T47D (cell line): ENCODE measurements around the gene MTHFS.
"Not testable (repeated sequence)": the region's sequence is repeated elsewhere in the genome, so short reads cannot be mapped to it uniquely, and the experiment has no call there.

Experiments used
- DNase-seq, 2 experiments: peaks; one replicate each; pipeline versions ENCODE4 v3.0.0 to v3.0.0-alpha.2; 2011 to 2012; ENCODE audit warnings: low read depth in 1 of 2, low spot score in 1 of 2
- JUND ChIP-seq: IDR thresholded peaks from 2 replicates; pipeline ENCODE4 v1.6.1; 2012; ENCODE audit warnings: low read depth
- in situ Hi-C: cut with HindIII; loops from 2 replicates; pipeline ENCODE4 v1.10.0; 2016; ENCODE audit warnings: low sequenced_read_pairs, low pct_unique_long_range_greater_than_20kb

The MTHFS gene

DNA sequence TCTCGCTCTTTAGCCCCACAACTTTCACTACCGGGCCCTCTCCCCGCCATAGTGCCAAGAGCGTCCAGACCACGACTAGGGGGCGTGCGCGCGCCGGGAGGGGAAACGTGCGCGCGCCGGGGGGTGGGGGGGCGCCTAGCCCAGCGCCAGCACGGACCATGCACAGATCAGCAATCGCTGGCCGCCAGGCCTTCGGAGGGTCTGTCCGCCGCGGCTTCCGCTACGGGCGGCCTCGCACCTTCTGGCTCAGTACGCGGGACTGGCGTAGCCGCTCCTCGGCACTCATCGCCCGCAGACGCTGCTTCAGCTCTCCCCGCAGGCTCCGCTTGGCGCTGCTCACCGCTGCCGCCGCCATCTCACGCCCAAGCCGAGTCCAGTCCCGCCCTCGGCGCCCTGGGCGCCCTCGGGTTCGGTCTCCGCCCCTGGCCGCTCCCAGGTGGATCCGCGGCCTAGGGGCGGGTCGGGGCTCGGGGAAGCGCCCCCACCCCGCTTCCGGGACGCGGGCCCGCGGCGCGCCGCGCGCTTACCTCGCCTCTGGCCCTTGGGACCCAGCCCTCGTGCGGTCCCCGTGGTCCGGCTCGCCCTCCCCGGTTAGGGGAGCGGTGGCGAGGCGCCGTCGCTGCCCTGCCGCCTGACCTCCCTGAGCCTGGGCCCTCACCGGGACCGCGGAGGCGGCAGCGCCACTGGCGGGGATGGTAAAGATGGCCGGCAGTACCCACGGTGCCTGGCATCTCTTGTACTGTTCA is at the start of gene MTHFS:
MTHFS (minus strand) TSS at position 381 of the 746 bp plus-strand sequence; CDS start at position 355, 26 bp downstream.
- in situ Hi-C loops = no loop called here
- no peak for TF ChIP-seq JUND
- peak; percentile 34 to 90 for DNase-seq

DNA sequence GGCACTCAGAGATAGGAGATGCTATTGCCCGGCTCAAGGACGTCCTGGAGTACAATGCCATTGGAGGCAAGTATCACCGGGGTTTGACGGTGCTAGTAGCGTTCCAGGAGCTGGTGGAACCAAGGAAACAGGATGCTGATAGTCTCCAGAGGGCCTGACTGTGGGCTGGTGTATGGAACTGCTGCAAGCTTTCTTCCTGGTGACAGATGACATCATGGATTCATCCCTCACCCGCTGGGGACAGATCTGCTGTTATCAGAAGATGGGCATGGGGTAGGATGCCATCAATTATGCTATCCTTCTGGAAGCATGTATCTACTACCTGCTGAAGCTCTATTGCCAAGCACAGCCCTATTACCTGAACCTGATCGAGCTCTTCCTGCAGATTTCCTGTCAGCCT is 47.8 kb upstream of the MTHFS start:
- DNase-seq = no peak
- in situ Hi-C loops = no loop called here
- TF ChIP-seq JUND = no peak

DNA sequence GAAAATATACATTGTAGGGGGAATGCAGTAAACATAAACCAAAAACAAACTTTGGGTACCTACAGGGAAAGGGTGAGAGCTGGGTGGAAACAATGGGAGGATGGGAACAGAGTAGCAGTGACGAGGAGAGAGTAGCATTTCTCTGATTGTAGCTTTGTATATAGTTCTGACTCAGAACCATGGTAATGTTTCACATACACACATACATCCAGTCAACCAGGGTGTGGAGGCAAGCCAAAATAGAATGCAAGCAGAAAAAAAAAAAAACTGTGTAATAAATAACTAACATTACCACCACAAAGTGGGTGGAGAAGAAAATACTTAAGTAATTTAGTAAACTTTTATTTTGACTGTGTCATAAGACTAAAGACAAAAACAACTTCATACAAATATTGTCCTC is 47.0 kb upstream of the MTHFS start:
- TF ChIP-seq JUND = no peak
- in situ Hi-C loops = no loop called here
- no peak for DNase-seq

DNA sequence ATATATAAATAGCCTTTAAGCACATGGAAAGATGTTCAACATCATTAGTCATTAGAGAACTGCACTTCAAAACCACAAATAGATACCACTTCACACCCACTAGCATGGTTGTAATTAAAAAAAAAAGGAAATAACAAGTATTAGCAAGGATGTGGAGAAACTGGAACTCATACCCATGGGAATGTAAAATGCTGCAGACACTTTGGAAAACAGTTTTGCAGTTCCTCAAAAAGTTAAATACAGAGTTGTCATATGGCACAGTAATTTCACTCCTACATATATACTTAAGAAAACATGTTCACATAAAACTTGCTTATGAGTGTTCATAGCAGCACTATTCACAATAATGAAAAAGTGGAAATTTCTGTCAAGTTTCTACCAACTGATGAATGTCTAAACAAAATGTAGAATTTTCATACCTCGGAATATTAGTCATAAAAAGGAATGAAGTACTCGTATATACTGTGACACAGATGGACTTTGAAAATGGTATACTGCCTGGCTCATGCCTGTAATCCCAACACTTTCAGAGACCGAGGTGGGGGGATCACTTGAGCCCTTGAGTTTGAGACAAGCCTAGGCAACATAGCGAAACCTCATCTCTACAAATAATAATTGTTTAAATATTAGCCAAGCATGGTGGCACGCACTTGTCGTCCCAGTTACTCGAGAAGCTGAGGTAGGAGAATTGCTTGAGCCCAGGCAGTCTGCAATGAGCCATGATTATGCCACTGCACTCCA is 46.1 kb upstream of the MTHFS start:
- in situ Hi-C loops = no loop called here
- DNase-seq = no peak
- TF ChIP-seq JUND = no peak

DNA sequence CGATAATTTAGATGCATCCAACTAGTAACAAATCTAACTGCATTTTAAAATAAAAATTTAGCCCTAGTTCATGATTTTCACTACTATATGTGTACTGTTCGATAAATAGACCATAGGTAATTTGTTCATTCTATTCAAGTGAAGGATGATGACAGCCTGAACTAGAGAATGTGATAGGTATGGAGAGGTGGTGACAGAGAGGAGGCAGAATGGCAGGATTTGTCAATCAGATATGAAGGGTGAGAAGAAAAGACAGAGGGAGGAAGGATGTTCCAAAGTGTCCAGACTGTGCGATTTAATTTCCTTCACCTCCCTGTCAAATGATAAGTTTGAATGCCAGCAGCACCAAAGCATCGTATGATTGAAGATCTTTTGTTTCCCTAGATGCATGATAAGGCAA is 42.6 kb upstream of the MTHFS start:
- TF ChIP-seq JUND = no peak
- in situ Hi-C loops = no loop called here
- DNase-seq = no peak

DNA sequence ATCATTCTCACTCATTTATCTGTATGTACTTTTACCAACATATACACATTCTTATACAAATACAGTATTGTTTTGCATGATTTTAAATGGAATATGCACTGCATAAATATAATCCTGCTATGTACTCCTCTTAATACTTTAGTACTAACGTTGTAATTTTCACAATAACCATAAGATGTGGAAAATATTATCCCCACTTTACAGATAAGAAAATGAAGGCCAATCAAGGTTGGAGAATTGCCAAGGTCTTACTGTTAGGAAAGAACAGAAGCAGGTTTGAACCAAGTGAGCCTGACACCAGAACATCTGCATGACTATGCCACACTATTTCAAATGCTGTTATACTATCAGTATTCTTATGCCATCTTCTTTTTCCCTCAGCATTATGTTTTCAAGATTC is 41.3 kb upstream of the MTHFS start:
- DNase-seq = no peak
- in situ Hi-C loops = no loop called here
- TF ChIP-seq JUND = no peak

DNA sequence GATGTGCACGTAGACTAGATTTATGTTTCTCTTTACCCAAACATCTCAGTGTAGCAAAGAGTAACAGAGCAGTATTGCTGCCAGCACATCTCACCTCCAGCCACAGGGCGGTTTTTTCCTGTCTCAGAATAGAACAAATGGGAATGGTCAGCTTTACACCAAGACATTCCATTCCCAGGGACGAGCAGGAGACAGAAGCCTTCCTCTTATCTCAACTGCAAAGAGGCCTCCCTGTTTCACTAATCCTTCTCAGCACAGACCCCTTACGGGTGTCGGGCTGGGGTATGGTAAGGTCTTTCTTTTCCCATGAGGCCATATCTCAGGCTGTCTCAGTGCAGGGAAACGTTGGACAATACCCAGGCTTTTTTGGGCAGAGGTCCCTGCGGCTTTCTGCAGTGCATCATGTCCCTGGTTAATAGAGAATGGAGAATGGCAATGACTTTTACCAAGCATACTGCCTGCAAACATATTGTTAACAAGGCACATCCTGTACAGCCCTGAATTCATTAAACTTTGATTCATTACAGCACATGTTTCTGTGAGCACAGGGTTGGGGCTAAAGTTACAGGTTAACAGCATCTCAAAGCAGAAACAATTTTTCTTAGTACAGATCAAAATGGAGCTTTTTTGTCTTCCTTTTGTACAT is 38.9 kb upstream of the MTHFS start:
- in situ Hi-C loops, DNase-seq: not testable (repeated sequence)

DNA sequence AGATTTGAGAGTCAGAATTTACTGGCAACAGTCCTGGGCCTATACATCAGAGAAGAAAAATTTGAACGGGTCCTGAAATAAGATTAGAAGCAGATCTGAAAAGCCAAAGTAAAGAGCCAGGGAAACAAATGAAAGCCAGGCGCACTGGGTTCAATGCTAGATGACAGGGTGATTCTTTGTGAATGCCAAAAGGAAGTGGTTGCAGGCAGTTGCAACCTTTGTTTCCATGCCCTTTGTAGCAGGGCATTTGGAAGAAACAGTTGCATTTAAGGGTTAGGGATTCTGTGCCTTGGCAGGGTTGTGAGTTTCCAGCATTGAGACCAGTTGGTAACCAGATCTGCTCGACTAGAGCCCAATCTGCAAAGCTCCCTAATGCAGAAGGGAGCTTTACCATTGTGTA is 36.4 kb upstream of the MTHFS start:
- no peak for TF ChIP-seq JUND
- in situ Hi-C loops = no loop called here
- DNase-seq = no peak

DNA sequence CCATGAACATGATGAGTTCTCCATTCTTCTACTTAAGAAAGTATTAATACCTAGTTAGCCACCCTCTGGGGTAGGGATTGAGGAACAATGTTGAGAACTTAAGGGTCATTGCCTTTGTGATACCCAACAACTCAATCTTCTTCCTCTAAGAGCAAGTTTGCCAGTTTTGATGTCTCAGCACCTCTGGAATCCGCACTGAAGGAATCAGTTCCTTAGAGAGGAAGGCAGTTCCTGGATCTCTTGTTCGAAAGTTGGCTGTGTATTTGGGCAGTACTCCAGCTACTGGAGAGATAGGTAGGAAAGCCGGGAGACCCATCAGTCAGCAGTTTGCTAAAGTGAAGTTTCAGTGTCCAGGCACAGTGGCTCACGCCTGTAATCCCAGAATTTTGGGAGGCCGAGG is 35.6 kb upstream of the MTHFS start:
- no peak for DNase-seq
- no peak for TF ChIP-seq JUND
- in situ Hi-C loops = no loop called here

DNA sequence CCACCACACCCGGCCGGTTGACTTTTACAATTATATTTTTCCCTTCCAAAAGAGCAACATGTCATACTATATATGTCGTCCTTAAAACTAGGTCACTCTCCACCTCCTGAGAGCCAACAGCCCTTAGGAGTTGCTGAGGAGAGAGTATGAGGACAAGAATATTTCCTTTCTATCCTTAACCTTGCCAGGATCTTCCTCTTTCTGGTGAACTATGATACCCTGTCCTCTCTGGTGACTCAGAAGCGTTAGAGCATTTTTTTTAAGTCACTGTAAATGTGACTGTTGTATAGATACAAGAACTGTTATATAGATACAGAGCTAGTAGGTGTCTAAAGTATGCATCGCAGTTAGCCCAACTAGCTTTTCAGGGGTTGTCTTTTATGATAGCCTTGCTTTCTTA is 33.7 kb upstream of the MTHFS start:
- in situ Hi-C loops = no loop called here
- TF ChIP-seq JUND = no peak
- no peak for DNase-seq

DNA sequence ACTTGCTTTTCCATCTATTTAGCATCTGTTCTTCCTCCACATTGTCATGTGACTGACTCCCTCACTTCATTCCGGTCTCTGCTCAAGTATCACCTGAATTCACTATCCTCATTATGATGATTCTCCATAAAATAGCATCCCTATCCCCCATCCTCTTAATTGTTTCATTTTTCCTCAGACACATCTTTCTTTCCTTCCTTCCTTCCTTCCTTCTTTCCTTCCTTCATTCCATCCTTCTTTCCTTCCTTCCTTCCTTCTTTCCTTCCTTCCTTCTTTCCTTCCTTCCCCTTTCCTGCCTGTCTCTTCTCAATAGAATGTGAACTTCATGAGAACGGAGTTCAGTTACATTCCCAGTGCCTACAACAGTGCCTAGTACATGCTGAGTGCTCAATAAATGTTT is 32.6 kb upstream of the MTHFS start:
- in situ Hi-C loops = no loop called here
- no peak for TF ChIP-seq JUND
- DNase-seq = no peak

DNA sequence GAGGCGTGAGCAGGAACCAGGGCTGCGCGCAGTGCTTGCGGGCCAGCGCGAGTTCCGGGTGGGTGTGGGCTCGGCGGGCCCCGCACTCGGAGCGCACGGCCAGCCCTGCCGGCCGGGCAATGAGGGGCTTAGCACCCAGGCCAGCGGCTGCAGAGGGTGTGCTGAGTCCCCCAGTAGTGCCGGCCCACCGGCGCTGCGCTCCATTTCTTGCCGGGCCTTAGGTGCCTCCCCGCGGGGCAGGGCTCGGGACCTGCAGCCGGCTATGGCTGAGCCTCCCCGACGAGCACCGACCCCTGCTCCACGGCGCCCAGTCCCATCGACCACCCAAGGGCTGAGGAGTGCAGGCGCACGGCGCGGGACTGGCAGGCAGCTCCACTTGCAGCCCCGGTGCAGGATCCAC is 29.3 kb upstream of the MTHFS start:
- in situ Hi-C loops, DNase-seq: not testable (repeated sequence)

DNA sequence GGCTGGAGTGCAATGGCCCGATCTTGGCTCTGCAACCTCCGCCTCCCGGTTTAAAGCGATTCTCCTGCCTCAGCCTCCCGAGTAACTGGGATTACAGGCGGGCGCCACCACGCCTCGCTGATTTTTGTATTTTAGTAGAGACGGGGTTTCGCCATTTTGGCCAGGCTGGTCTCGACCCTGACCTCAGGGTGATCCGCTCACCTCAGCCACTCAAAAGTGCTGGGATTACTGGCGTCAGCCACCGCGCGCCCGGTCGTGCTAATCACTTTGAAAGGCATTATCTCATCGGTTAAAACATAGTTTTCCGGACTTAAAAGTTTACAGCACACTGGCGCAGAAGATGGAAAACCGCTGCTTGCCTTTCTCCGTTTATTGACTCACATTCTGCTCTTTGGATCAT is 27.6 kb upstream of the MTHFS start:
- in situ Hi-C loops = no loop called here
- TF ChIP-seq JUND = no peak
- DNase-seq = no peak
